Measurements from ENCODE around the gene OR52K1. TPM values are rescaled to one million over a fixed set of nuclear protein-coding genes. Genes with fewer than 3 reads are reported as not detected.

OR52K1 gene
- total RNA-seq, 2 experiments from 2014 or later = not detected

DNA sequence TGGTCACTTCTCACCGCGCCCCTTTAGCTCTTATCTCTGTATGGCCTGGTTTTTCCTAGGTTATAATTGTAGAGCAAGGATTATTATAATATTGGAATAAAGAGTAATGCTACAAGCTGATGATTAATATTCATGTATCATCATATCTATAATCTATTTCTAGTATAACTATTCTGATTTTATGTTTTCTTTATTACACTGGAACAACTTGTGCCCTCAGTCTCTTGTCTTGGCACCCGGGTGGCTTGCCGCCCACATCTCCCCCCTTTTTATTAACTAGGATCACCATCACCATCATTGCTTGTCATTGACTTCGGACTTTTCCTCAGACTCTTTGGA lies 11.0 kb downstream of the OR52K1 start:
- ChIA-PET POLR2A (interaction anchor here (0.7 kb wide), 1 partner anchor 100 kb away, joined by 5 read pairs; the partner anchor contains the start of gene TRIM21), CTCF (interaction anchor here (0.9 to 4.6 kb wide), 2 partner anchors 10 to 306 kb away, joined by 4 to 36 read pairs; no protein-coding TSS in a partner anchor)
- Histone ChIP-seq H3K9me3 (ENCODE audit: control insufficient read depth in 1 of 2, insufficient read depth in 1 of 2, low read length in 2 of 2) (no peaks in the 10 kb centered on the region), H3K27me3 (ENCODE audit: control insufficient read depth in 1 of 2, insufficient read depth in 2 of 2, low read length in 2 of 2) (peaks cover 0 to 3% of the 10 kb centered on the region in 2 experiments), H3K36me3 (ENCODE audit: insufficient read depth, low read length) (no peaks in the 10 kb centered on the region), H3K27ac (ENCODE audit: low read depth in 1 of 2, low read length in 2 of 2) (no peak overlapping the region), H3K4me1 (ENCODE audit: insufficient read depth, low read length) (no peaks in the 10 kb centered on the region), H3K4me3 (ENCODE audit: low read length) (no peak overlapping the region)
- TF ChIP-seq, protein P1, sequence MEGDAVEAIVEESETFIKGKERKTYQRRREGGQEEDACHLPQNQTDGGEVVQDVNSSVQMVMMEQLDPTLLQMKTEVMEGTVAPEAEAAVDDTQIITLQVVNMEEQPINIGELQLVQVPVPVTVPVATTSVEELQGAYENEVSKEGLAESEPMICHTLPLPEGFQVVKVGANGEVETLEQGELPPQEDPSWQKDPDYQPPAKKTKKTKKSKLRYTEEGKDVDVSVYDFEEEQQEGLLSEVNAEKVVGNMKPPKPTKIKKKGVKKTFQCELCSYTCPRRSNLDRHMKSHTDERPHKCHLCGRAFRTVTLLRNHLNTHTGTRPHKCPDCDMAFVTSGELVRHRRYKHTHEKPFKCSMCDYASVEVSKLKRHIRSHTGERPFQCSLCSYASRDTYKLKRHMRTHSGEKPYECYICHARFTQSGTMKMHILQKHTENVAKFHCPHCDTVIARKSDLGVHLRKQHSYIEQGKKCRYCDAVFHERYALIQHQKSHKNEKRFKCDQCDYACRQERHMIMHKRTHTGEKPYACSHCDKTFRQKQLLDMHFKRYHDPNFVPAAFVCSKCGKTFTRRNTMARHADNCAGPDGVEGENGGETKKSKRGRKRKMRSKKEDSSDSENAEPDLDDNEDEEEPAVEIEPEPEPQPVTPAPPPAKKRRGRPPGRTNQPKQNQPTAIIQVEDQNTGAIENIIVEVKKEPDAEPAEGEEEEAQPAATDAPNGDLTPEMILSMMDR (IDR thresholded peaks at IDR 0.05) = peak; percentile 36
- Mint-ChIP-seq H3K9me3 (no peaks in the 10 kb centered on the region), H3K27ac (no peak overlapping the region), H3K4me1 (ENCODE audit: low read depth) (no peaks in the 10 kb centered on the region), H3K36me3 (ENCODE audit: low read depth) (no peaks in the 10 kb centered on the region), H3K4me3 (no peak overlapping the region), H3K27me3 (peaks cover 42% of the 10 kb centered on the region)
- intact Hi-C loops (cut with DNase I, micrococcal nuclease) = loop anchor here (1.0 kb wide), 1 partner anchor 306 kb away; no protein-coding TSS in a partner anchor
- DNase-seq = no peak
- no peak for ATAC-seq (ENCODE audit: poor library complexity)

DNA sequence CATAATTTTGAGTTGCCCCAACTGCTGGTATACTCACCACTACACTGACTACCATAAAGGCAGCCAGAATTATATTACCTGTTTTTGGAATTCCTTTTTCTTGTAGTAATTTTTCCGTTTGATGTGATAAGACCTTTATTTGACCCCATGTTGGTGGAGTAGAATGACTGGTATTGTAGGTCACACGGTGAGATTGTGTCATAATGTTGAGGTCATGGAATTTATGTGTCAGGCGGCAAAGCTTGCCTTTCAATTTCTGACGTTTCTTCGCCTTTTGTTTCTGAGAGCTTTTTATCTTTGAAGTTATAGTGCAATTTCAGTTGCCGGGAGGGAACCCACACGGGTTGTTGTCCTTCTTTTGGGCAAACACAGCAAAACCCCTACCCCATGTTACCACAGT lies 13.0 kb downstream of the OR52K1 start:
- Histone ChIP-seq H3K36me3 (ENCODE audit: insufficient read depth, low read length) (no peaks in the 10 kb centered on the region), H3K27me3 (ENCODE audit: control insufficient read depth in 1 of 2, insufficient read depth in 2 of 2, low read length in 2 of 2) (peaks cover 0 to 3% of the 10 kb centered on the region in 2 experiments), H3K27ac (ENCODE audit: low read depth in 1 of 2, low read length in 2 of 2) (no peak overlapping the region), H3K9me3 (ENCODE audit: control insufficient read depth in 1 of 2, insufficient read depth in 1 of 2, low read length in 2 of 2) (no peaks in the 10 kb centered on the region), H3K4me1 (ENCODE audit: insufficient read depth, low read length) (no peaks in the 10 kb centered on the region), H3K4me3 (ENCODE audit: low read length) (no peak overlapping the region)
- CTCF ChIA-PET = interaction anchor here (1.4 to 4.6 kb wide), 2 partner anchors 308 kb away, joined by 4 to 36 read pairs; no protein-coding TSS in a partner anchor
- Mint-ChIP-seq H3K27me3 (peaks cover 33% of the 10 kb centered on the region), H3K9me3 (no peaks in the 10 kb centered on the region), H3K36me3 (ENCODE audit: low read depth) (no peaks in the 10 kb centered on the region), H3K27ac (no peak overlapping the region), H3K4me3 (no peak overlapping the region), H3K4me1 (ENCODE audit: low read depth) (no peaks in the 10 kb centered on the region)
- intact Hi-C loops (cut with DNase I, micrococcal nuclease) = no loop called here
- no peak for DNase-seq
- no peak for ATAC-seq (ENCODE audit: poor library complexity)
- TF ChIP-seq, protein P1 (IDR thresholded peaks at IDR 0.05) = no peak
- POLR2A ChIA-PET = no interaction called here

GRCh38 chr11:4495986-4496385 lies 13.5 kb downstream of the OR52K1 start:
- Mint-ChIP-seq H3K4me1 (ENCODE audit: low read depth) (no peaks in the 10 kb centered on the region), H3K9me3 (no peaks in the 10 kb centered on the region), H3K27ac (no peak overlapping the region), H3K36me3 (ENCODE audit: low read depth) (no peaks in the 10 kb centered on the region), H3K27me3 (peaks cover 33% of the 10 kb centered on the region), H3K4me3 (no peak overlapping the region)
- Histone ChIP-seq H3K4me3 (ENCODE audit: low read length) (no peak overlapping the region), H3K36me3 (ENCODE audit: insufficient read depth, low read length) (no peaks in the 10 kb centered on the region), H3K4me1 (ENCODE audit: insufficient read depth, low read length) (no peaks in the 10 kb centered on the region), H3K9me3 (ENCODE audit: control insufficient read depth in 1 of 2, insufficient read depth in 1 of 2, low read length in 2 of 2) (no peaks in the 10 kb centered on the region), H3K27ac (ENCODE audit: low read depth in 1 of 2, low read length in 2 of 2) (no peak overlapping the region), H3K27me3 (ENCODE audit: control insufficient read depth in 1 of 2, insufficient read depth in 2 of 2, low read length in 2 of 2) (peaks cover 0 to 3% of the 10 kb centered on the region in 2 experiments)
- no peak for ATAC-seq (ENCODE audit: poor library complexity)
- intact Hi-C loops (cut with DNase I, micrococcal nuclease) = no loop called here
- TF ChIP-seq, protein P1 (IDR thresholded peaks at IDR 0.05) = no peak
- ChIA-PET POLR2A (no interaction called here), CTCF (interaction anchor here (1.4 kb wide), 1 partner anchor 309 kb away, joined by 4 read pairs; no protein-coding TSS in a partner anchor)
- DNase-seq = no peak
